Loucy (cell line): ENCODE results near the gene UBXN1.
A peak's percentile ranks its signal among the peaks of the same experiment; 100 is the strongest.

Experiments
- H2AFZ ChIP-seq: fragments of 200-600 bp; sonication (generic); 2 replicates; pipeline ENCODE4 v1.6.0; 2016; ENCODE audit warnings: antibody characterized with exemption, mild to moderate bottlenecking, low read length, moderate library complexity
- H3F3A ChIP-seq: fragments of 200-600 bp; 2 replicates; pipeline ENCODE4 v1.6.0; 2016; ENCODE audit warnings: antibody characterized with exemption, low read depth, mild to moderate bottlenecking
- H3K27me3 ChIP-seq: fragments of 200-600 bp; sonication (generic); 2 replicates; pipeline ENCODE4 v1.6.1; 2014; ENCODE audit warnings: low read length, mild to moderate bottlenecking; ENCODE audit not compliant: insufficient read depth, poor library complexity, severe bottlenecking
- H3K36me3 ChIP-seq: fragments of 200-600 bp; sonication (generic); 2 replicates; pipeline ENCODE4 v1.6.1; 2016; ENCODE audit warnings: low read length; ENCODE audit not compliant: insufficient read depth
- H3K4me1 ChIP-seq: fragments of 200-600 bp; sonication (generic); 2 replicates; pipeline ENCODE4 v1.5.1; 2014; ENCODE audit warnings: low read length, mild to moderate bottlenecking; ENCODE audit not compliant: insufficient read depth, poor library complexity, severe bottlenecking
- H3K4me2 ChIP-seq: fragments of 200-600 bp; sonication (generic); 2 replicates; pipeline ENCODE4 v1.6.0; 2014; ENCODE audit warnings: antibody characterized with exemption, low read length, low read depth, mild to moderate bottlenecking; ENCODE audit not compliant: poor library complexity, severe bottlenecking
- H3K4me3 ChIP-seq: fragments of 200-600 bp; sonication (generic); 2 replicates; pipeline ENCODE4 v1.5.1; 2014; ENCODE audit warnings: low read length, mild to moderate bottlenecking, mixed read lengths; ENCODE audit not compliant: poor library complexity, severe bottlenecking
- H3K79me2 ChIP-seq: fragments of 200-600 bp; sonication (generic); 2 replicates; pipeline ENCODE4 v1.6.1; 2014; ENCODE audit warnings: low read length; ENCODE audit not compliant: insufficient read depth
- H3K9ac ChIP-seq: fragments of 200-600 bp; sonication (generic); 2 replicates; pipeline ENCODE4 v1.6.0; 2014; ENCODE audit warnings: mild to moderate bottlenecking, low read depth, low read length, moderate library complexity; ENCODE audit not compliant: poor library complexity, severe bottlenecking
- H3K9me2 ChIP-seq: fragments of 200-600 bp; sonication (generic); replicated peaks from 2 replicates; pipeline ENCODE4 v1.6.1; 2016; ENCODE audit warnings: low read depth, low read length, mixed read lengths
- H3K9me3 ChIP-seq: fragments of 200-600 bp; sonication (generic); 2 replicates; pipeline ENCODE4 v1.6.1; 2014; ENCODE audit warnings: mild to moderate bottlenecking, antibody characterized with exemption, low read length, low read depth; ENCODE audit not compliant: insufficient read depth
- H4K20me1 ChIP-seq: fragments of 200-600 bp; sonication (generic); 2 replicates; pipeline ENCODE4 v1.6.0; 2014; ENCODE audit warnings: antibody characterized with exemption, low read length, mild to moderate bottlenecking; ENCODE audit not compliant: insufficient read depth, poor library complexity, severe bottlenecking
- CTCF ChIP-seq: fragments of 200-600 bp; sonication (generic); conservative IDR thresholded peaks from 2 replicates; pipeline ENCODE4 v1.5.1; 2014; ENCODE audit warnings: mild to moderate bottlenecking, antibody characterized with exemption, low read length
- EZH2phosphoT487 ChIP-seq: fragments of 200-600 bp; IDR thresholded peaks from 2 replicates; pipeline ENCODE4 v1.6.1; 2018; ENCODE audit warnings: antibody characterized with exemption, mild to moderate bottlenecking, moderate library complexity, borderline replicate concordance

The UBXN1 gene

GRCh38 chr11:62647609-62648005, 31.3 kb downstream of the UBXN1 start:
- H3K4me3 ChIP-seq, result no peak overlapping the region
- peaks cover 4% of the 10 kb centered on the region; the same call in 1 of the 2 replicates for H3K36me3 ChIP-seq

GRCh38 chr11:62646825-62647608, 31.9 kb downstream of the UBXN1 start:
- no peaks in the 10 kb centered on the region for H3K9me3 ChIP-seq
- peaks cover 58% of the 10 kb centered on the region for H3K79me2 ChIP-seq
- H3F3A ChIP-seq, result no peaks in the 10 kb centered on the region
- TF ChIP-seq EZH2phosphoT487 (no peak), CTCF (no peak)
- H3K4me1 ChIP-seq, result peaks cover 16% of the 10 kb centered on the region
- H2AFZ ChIP-seq, result no peak overlapping the region
- H3K4me3 ChIP-seq, result peak overlapping the region; percentile 86
- no peaks in the 10 kb centered on the region for H3K27me3 ChIP-seq
- no peaks in the 10 kb centered on the region for H3K9me2 ChIP-seq
- H3K9ac ChIP-seq, result peak overlapping the region; percentile 94
- H3K36me3 ChIP-seq, result peaks cover 4% of the 10 kb centered on the region; the same call in 1 of the 2 replicates
- H3K4me2 ChIP-seq, result peak overlapping the region; percentile 64
- H4K20me1 ChIP-seq, result peaks cover 23% of the 10 kb centered on the region

More at GRCh38 chr11:62647609-62648005, 31.3 kb downstream of the UBXN1 start:
- Histone ChIP-seq H3F3A (no peaks in the 10 kb centered on the region), H3K4me2 (no peak overlapping the region), H3K79me2 (peaks cover 58% of the 10 kb centered on the region), H2AFZ (no peak overlapping the region), H3K27me3 (no peaks in the 10 kb centered on the region), H3K9me3 (no peaks in the 10 kb centered on the region), H4K20me1 (peaks cover 23% of the 10 kb centered on the region), H3K9ac (no peak overlapping the region), H3K9me2 (no peaks in the 10 kb centered on the region), H3K4me1 (peaks cover 22% of the 10 kb centered on the region)
- TF ChIP-seq CTCF, result no peak
- no peak for TF ChIP-seq EZH2phosphoT487

- Histone ChIP-seq H3K9me3 (no peaks in the 10 kb centered on the region), H3K36me3 (peaks cover 4% of the 10 kb centered on the region; the same call in 1 of the 2 replicates), H3F3A (no peaks in the 10 kb centered on the region)
Measured at GRCh38 chr11:62645946-62646824, 32.7 kb downstream of the UBXN1 start, which contains the start of gene GANAB. Gene GANAB, minus strand, starts transcription at chr11:62646613. Its CDS starts 14 bp downstream, at chr11:62646599.

More at GRCh38 chr11:62645946-62646824, 32.7 kb downstream of the UBXN1 start, which contains the start of gene GANAB:
- peaks cover 14% of the 10 kb centered on the region for H3K4me1 ChIP-seq
- TF ChIP-seq CTCF, result no peak
- H3K9me2 ChIP-seq, result no peaks in the 10 kb centered on the region
- peaks cover 57% of the 10 kb centered on the region for H3K79me2 ChIP-seq
- peak within 1 kb of the TSS; percentile 86 for H3K4me3 ChIP-seq
- peak within 1 kb of the TSS; percentile 51 for H2AFZ ChIP-seq
- peaks cover 23% of the 10 kb centered on the region for H4K20me1 ChIP-seq
- H3K9ac ChIP-seq, result peak within 1 kb of the TSS; percentile 94
- no peaks in the 10 kb centered on the region for H3K27me3 ChIP-seq
- H3K4me2 ChIP-seq, result peak within 1 kb of the TSS; percentile 64
